A549 (cell line): Measurements from ENCODE around the gene PPCS.

Experiments used
- JUN ChIP-seq, 2 experiments: fragments of >200 bp; sonication (Bioruptor Twin); formaldehyde crosslinking; IDR thresholded peaks; 2 replicates in 1 of 2; 3 replicates in 1 of 2; pipeline ENCODE4 v1.6.1; 2016 to 2017
- JUNB ChIP-seq: fragments of >200 bp; sonication (Bioruptor Twin); formaldehyde crosslinking; IDR thresholded peaks from 2 replicates; pipeline ENCODE4 v1.6.1; 2016
- POLR2A ChIP-seq: IDR thresholded peaks from 2 replicates; pipeline ENCODE4 v1.6.1; 2012; ENCODE audit warnings: mild to moderate bottlenecking, low read length
- RFX5 ChIP-seq: fragments of 450-650 bp; IDR thresholded peaks from 2 replicates; pipeline ENCODE4 v1.7.1; 2014; ENCODE audit warnings: antibody characterized with exemption, mild to moderate bottlenecking, moderate library complexity
- TFCP2L1 ChIP-seq: fragments of 250-450 bp; sonication (Bioruptor Pico); IDR thresholded peaks from 2 replicates; pipeline ENCODE4 v1.5.0; 2021; ENCODE audit warnings: mild to moderate bottlenecking
- ZC3H11A ChIP-seq: fragments of 450-650 bp; IDR thresholded peaks from 2 replicates; pipeline ENCODE4 v1.6.1; 2014; ENCODE audit warnings: antibody characterized with exemption, mild to moderate bottlenecking
- TF ChIP-seq, protein P1 (sequence below): fragments of >200 bp; sonication (Bioruptor Twin); formaldehyde crosslinking; IDR thresholded peaks from 3 replicates; pipeline ENCODE4 v1.5.1; 2016
- TF ChIP-seq, protein P2 (sequence below): IDR thresholded peaks from 2 replicates; pipeline ENCODE4 v1.6.1; 2012

DNA sequence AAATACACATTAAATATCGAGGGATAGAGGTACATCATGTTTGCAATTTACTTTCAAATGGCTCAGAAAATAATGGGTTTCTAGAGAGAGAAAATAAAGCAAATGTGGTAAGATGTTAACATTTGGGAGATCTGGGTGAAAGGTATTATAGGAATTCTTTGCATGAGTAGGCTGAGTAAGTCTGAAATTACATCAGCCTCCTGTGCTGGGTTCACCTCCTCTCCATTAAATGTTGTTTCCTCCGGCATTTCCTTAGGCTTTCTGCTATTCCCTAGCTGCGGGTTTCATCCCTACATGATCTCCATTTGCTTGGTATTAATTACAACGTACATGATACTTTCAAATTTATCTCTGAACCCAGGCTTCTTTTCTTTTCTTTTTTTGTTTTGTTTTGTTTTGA is 32.1 kb upstream of the PPCS start:
- TF ChIP-seq, protein P1, sequence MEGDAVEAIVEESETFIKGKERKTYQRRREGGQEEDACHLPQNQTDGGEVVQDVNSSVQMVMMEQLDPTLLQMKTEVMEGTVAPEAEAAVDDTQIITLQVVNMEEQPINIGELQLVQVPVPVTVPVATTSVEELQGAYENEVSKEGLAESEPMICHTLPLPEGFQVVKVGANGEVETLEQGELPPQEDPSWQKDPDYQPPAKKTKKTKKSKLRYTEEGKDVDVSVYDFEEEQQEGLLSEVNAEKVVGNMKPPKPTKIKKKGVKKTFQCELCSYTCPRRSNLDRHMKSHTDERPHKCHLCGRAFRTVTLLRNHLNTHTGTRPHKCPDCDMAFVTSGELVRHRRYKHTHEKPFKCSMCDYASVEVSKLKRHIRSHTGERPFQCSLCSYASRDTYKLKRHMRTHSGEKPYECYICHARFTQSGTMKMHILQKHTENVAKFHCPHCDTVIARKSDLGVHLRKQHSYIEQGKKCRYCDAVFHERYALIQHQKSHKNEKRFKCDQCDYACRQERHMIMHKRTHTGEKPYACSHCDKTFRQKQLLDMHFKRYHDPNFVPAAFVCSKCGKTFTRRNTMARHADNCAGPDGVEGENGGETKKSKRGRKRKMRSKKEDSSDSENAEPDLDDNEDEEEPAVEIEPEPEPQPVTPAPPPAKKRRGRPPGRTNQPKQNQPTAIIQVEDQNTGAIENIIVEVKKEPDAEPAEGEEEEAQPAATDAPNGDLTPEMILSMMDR: no peak
- TF ChIP-seq JUN (IDR thresholded peaks at IDR 0.05) (no peak), JUNB (no peak), ZC3H11A (no peak), POLR2A (no peak), RFX5 (no peak), TFCP2L1 (CRISPR knock-in tag) (no peak)
- TF ChIP-seq, protein P2, sequence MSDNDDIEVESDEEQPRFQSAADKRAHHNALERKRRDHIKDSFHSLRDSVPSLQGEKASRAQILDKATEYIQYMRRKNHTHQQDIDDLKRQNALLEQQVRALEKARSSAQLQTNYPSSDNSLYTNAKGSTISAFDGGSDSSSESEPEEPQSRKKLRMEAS: no peak
